HG02798 (cell line): ENCODE measurements around the gene TMEM223.
"Not testable (repeated sequence)": the region's sequence is repeated elsewhere in the genome, so short reads cannot be mapped to it uniquely, and the experiment has no call there.

Experiments used
- ATAC-seq: cut with Tn5 transposase; IDR thresholded peaks from one replicate; pipeline ENCODE4 v1.9.1; 2021; ENCODE audit warnings: mild to moderate bottlenecking; ENCODE audit not compliant: unreplicated experiment, poor library complexity

TMEM223 gene, protein sequence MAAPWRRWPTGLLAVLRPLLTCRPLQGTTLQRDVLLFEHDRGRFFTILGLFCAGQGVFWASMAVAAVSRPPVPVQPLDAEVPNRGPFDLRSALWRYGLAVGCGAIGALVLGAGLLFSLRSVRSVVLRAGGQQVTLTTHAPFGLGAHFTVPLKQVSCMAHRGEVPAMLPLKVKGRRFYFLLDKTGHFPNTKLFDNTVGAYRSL

DNA sequence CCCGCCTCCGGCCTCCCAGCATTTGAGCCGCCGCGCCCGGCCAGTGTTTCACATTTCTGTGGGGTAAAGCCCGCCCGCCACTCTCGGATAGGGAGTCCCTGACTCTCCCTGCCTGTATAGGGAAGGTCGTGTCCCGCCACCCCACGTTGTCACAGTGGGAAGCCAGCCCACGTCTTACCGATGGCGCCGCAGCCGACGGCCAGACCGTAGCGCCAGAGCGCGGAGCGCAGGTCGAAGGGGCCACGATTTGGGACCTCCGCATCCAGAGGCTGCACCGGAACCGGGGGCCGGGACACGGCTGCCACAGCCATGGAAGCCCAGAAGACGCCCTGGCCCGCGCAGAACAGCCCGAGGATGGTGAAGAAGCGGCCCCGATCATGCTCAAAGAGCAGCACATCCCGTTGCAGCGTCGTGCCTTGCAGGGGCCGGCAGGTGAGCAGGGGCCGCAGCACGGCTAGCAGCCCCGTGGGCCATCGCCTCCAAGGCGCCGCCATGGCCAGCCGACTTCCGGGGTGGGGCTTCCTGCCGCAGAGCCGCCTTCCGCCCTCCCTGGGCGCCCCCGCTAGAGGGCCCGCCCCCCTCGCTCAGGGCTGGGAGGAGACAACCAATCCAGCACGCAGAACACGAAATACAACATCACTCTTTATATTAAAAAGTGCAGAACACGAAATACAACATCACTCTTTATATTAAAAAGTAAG lies at the start of gene TMEM223:
TSS of gene TMEM223 (minus strand) at position 506 of the 701 bp plus-strand sequence. CDS start at position 494, 12 bp downstream.
- peak; percentile 73 for ATAC-seq

DNA sequence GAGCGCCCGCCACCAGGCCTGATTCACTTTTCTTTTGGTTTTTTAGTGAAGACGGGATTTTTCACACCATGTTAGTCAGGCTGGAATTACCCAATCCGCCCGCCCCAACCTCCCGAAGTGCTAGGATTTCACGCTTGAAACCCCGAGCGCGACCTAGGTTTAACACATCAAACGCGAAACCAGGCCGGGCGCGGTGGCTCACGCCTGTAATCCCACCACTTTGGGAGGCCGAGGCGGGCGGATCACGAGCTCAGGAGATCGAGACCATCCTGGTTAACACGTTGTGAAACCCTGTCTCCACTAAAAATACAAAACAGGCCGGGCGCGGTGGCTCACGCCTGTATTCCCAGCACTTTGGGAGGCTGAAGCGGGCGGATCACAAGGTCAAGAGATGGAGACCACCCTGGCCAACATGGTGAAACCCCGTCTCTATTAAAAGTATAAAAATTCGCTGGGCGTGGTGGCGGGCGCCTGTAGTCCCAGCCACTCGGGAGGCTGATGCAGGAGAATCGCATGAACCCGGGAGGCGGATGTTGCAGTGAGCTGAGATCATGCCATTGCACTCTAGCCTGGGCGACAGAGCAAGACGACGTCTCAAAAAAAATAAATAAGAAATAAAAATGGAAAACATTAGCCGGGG lies 49.0 kb upstream of the TMEM223 start:
- ATAC-seq = peak; percentile 12

DNA sequence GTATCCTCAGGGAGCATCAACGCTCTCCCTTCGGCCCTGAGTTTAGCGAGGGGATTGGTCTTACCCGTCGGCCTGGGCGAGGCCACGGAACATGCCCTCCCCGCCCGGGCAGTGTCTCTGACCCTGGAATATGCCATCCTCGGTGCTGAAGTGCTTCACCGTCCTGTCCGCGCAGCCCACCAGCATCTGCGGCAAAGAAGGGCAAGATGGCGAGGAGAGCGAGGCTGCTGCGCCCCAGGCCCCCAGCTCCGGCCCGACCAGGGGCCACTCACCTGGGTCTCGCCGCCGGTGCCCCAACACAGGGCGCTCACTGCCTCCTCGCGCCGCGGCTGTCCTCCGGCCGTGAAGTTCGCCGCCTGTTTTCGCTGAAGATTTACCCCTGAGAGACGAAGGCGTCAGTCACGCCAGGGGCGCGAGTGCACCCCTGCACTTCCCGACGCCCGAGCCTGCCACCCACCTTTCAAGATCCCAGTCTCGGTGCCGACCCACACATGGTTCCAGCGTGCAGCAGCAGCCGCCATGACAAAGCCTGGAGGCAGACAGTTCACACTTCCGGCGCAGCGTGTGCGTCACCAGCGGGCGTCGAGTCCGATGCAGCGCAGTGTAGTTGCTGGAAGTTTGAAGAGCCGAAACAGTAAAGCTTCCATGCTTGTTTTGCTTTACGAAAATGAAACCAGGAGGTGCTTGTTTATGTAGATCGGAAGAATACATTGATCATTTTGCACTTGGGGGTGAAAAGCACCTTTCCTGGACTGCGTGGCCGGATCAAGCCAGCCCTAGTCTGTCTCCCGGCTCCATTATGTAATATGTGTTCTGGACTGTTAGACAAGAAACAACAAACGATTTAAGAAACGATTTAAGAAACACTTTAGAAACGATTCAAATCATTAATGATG lies 47.5 kb upstream of the TMEM223 start, which contains the start of gene WDR74:
TSS of gene WDR74 (minus strand) at position 541 of the 896 bp plus-strand sequence. CDS start at position 521, 20 bp downstream.
- ATAC-seq = peak; percentile 49

DNA sequence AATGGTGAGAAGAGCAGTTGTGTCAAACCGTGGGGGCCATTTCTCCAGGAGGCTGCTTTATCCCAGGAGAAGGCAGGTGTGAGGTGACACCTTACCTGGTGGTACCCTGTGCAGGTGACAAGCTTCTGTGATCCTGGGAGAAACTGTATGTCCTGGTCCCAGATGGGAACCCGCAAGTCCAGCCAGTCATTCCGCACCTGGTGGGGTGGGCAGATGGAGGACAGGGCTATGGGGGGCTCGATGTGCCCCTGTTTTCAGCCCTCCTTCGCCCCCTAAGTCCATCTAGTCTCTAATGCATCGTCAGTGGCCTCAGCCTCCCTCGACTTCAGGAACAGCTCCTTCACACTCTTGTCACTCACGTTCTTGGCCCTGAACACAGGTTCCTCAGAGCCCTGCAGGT lies 43.5 kb upstream of the TMEM223 start:
- ATAC-seq = no peak

DNA sequence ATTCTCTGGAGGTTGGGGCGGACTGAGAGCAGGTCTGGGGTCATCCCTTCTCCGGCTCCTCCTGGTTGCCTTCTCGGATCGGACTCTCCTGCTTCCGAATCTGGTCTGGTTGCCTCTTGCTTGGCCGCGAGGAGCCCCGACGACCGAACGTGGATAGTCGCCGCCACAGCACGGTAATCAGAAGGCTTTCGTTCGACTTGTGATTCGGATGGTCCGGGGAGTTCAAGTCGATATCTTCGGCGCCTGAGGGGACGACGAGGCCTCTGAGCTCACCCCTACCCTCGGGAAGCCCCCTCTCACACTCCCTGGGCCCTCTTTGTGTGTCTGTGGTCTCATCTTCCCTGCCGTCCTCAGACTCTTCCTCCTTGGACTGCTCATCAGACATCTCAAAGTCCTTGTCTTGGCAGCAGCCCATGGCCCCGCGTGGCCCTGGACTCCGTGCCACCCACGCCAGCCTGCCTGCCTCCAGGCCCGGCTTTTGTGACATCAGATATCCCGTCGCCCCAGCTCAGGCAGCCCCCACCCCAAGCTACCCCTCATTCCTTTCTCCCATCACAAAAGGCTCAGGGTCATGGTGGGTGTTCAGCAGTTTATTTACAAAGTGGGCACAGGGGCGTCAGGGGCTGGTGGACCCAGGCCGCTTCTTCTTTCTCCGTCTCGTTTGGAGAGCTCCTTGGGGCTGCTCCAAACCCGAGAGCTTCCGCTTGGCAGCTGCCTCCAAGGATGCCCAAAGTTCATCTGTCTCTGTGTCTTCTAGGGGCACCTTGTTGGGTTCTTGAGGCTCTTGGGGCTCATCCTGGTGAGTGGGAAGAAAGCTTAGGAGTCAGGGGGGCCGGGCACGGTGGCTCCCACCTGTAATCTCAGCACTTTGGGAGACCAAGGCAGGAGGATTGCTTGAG lies 40.8 kb upstream of the TMEM223 start, which contains the start of gene TEX54:
TSS of gene TEX54 (minus strand) at position 506 of the 899 bp plus-strand sequence.
- peak; percentile 3 for ATAC-seq

DNA sequence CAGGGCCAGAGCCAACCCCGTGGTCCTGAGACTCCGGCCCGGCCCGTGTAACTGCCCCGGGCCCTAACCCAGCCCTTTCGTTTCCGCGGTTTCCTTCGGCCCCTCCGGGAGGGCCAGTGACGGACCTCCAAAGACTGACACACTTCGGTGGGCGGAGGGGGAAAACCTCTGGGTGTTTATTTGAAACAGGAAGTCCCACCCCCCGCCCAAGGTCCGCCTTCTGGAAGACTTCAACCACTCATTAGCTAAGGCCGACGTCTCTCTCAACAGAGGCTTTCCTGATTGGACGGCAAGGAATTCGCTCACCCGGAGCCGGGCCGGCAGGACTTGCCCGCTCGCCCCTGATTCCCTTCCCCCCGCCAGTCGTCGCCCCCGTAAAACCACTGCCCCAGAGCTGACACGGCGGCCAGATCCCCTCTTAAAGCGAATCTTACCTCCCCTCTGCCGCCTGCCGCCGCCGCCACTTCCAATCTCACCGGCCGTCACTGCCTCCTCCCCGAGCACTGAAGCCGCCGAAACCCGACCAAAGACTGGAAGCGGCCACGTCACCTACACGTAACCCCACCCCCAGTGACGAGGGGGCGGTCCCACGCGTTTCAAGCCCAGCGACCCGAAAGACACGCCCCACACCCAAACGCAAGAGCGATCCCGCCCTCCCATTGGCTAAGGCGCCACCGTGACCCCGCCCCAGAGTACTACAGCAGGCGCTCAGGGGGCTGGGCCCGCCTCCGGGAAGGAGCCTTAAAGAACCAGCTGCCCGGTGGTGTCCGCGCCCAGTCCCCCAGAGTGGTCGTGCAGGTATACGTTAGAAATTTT lies 39.9 kb upstream of the TMEM223 start, which contains the start of gene STX5:
TSS of gene STX5 (minus strand) at position 532 of the 816 bp plus-strand sequence. CDS start 808 bp downstream, outside the sequence.
- ATAC-seq = peak; percentile 89

DNA sequence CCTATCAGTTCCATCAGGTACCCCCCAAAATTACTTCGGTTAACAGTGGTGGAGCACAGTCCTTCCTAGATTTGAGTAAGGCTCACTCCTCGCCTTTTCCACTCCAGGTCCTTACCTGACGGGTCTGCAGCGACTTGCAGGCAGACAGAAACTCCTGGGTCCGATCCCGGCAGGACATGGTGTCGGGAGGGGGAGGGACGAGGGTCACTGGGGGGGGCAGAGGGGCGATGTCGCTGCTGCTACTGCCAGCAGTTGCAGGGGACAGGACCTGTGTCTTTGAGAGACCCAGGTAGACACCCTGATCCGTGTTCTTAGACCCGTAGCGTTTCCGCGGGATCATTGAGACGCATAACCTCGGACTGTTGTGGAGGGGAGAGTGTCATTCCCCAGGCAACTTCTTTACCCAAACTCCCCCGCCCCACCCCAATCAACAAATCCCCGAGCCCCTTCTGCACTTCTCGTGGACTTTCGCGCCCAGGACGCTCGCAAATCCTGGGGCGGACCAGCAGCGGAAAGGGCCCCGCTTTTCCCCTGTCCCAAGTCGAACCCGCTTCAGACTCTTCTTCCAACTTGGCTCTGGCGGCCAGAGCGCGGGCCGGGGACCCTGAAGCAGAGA lies 39.2 kb upstream of the TMEM223 start:
- ATAC-seq = no peak

DNA sequence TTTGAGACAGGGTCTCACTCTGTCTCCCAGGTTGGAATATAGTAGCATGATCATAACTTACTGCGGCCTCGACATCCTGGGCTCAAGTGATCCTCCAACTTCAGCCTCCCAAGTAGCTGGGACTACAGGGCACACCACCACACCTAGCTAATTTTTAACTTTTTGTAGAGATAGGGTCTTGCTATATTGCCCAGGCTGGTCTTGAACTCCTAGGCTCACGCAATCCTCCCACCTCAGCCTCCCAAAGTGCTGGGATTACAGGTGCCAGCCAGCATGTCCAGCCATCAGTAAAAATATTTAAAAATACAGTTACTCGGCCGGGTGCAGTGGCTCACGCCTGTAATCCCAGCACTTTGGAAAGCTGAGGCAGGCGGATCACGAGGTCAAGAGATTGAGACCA lies 36.3 kb upstream of the TMEM223 start:
- ATAC-seq = not testable (repeated sequence)

DNA sequence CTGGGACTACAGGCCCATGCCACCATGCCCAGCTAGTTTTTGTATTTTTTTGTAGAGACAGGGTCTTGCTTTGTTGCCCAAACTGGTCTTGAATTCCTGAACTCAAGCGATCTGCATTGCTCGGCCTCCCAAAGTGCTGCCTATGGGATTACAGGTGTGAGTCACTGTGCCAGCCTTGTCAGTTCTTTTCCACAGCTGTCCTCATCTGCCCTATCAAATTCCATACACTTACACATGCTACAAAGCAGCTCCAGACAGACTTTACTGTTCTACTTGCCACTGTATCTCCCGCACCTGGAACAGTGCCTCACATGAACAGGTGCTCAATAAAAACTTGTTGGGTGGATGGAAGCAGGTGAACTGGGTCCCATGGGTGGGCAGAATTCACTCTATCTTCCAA lies 31.9 kb upstream of the TMEM223 start:
- no peak for ATAC-seq

DNA sequence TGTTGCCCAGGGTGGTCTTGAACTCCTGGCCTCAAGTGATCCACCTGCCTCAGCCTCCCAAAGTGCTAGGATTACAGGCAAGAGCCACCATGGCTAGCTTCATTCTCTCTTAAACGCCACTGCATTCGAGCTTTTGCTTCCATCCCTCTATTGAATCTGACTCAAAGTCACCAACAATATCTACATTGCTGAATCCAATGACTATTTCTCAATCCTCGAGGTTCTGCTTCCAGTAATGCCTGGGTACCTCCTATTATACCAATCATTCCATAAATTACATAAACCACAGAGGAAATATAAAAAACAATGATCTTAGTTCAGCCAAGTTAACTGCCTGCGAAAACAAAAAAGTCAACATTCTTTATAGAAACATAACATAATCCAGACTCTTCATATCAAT lies 25.3 kb upstream of the TMEM223 start:
- no peak for ATAC-seq

DNA sequence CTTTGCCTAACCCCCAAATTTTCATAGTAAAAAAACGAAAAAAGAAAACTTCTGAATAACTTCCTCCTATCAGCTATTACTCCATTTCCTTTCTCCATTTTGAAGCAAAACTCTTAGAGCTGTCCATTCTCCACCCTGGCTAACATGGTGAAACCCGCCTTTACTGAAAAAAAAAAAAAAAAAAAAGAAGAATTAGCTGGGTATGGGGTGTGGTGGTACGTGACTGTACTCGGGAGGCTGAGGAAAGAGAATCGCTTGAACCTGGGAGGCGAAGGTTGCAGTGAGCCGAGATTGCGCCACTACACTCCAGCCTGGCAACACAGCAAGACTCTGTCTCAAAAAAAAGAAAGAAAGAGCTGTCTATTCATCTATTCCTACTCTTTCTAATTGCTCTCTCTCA lies 24.8 kb upstream of the TMEM223 start:
- ATAC-seq = no peak

DNA sequence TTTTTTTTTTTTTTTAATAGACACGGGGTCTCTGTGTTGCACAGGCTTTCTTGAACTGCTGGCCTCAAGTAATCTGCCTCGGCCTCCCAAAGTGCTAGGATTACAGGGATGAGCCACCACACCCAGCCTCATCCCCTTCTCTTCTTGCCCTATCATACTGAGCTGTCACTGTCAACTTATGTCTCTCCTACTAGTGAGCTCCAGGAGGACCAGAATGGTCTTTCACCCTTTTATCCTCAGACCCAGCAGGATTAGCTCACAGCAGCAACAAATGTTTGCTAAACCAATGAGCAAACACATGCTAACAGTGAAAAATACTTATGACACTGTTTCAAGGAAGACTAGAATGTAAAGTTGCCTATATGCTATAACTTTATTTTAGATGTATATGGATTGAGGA lies 19.9 kb upstream of the TMEM223 start:
- no peak for ATAC-seq

DNA sequence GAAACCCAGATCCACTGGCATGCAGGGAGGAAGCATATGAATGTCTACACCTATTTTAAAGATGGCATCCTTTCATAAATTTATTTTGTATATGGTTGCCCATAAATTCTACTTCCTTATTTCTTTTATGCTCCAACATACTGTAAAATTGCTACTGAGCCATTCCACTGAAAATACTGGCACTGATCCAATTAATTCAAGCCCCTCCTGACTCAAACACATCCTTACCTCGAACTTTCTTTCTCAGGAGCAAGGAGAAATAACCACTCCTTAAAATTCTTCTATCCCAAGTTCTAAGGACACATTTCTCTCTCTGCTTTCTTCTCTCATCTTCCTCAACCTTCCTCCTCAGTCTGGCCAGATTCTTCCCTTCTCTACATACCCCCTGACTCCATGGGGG lies 18.9 kb upstream of the TMEM223 start:
- no peak for ATAC-seq

DNA sequence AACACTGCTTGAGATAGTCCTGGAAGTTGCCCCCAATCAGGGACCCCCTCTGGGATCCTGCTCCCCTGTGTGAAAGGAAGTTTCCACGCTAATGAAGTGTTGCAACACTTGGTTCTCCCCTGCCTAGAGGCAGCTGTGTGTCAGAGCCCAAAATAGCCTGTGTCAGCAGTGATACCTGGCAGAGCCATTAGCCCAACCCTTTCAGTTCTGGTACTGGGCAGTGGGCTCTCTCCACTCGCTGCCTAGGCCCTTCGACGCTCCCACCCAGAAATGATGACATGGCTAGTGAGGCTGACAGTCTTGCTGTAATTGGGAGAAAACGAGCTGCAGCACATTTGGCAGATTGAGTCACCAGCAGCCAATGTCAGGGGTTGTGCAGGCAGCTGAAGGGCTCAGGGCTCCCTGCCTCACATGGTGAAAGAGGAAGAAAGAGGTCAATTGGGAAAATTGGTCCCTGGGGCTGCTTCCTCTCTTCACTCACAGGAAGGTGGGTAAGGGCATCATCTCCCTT lies 14.9 kb upstream of the TMEM223 start:
- ATAC-seq = no peak

DNA sequence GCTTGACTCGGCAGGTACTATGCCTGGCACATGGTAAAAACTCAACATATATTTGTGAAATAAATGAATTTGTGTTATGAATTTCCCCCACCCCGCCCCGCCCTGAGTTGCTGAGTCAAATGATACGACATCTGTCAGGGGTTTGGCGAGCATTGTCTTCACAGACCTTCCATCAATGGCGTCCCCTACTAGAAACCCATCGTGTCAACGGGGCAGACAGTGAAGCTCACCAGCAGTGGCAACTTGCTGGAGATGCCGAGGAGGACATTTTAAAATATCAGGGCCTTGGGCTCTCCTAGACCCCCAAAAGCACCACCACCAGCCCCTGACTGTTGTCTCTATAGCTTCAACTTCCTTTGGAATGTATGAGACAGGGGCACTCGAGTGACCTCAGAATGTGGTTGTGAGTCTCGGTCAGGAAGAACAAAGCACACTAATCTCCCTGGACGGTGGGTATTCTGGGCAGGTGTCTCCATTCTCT lies 14.2 kb upstream of the TMEM223 start:
- no peak for ATAC-seq

DNA sequence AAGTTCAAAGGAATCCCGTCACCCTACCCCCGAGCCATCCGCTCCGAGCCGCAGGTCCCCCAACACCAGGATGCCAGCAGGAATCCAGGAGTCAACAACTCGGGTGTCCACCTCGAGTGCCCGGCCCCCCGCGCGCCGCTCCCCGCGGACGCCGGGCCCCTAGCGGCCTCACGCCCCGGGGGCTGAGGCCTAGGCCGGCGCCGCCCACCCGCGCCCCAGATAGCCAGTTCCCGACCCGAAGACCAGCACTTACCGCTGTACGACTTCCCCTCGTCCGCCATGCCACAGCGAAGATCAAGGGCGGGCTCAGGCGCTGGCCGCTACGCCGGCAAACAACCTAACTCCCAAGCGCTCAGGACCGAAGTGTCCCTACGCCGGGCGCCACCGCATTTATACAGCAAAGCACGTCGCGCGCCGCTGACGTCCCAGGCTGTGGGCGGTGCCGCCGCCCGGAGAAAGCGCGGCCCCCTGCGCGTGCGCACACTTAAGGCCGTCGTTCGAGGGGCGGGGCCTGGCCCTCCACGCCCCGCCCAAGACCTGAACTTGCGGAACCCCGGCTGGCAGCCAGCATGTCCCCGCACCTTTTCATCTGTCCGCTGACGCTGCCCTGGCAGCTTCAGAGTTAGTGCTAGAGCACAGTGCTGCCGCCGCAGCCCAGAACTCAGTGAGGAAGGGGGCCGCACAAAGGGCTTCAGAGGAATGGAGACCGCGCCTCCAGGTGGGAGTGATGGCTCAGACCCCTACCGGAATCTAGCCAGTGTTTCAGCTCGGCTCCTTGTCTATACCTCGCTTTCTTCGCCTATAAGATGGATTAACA lies 13.5 kb upstream of the TMEM223 start, which contains the start of gene NXF1:
TSS of gene NXF1 (minus strand) at position 365 of the 817 bp plus-strand sequence. CDS start at position 281, 84 bp downstream.
- ATAC-seq = peak; percentile 86
